ENCODE data around the gene DGKQ. TPM values are rescaled to one million over a fixed set of nuclear protein-coding genes. Genes with fewer than 3 reads are reported as not detected.

Gene DGKQ
- total RNA-seq, 6 experiments from 2014 or later = 4.6 to 10.5 (median 5.7) TPM

GRCh38 chr4:931194-931959 is 42.0 kb downstream of the DGKQ start:
- Histone ChIP-seq H3K27ac (peak overlapping the region; percentile 63 to 87 (median 87)), H3K4me3 (peak overlapping the region; percentile 96 to 100 (median 98)), H3K4me1 (peaks cover 0 to 28% (median 9%) of the 10 kb centered on the region in 4 donors), H3K36me3 (no peaks in the 10 kb centered on the region), H3K27me3 (no peaks in the 10 kb centered on the region), H3K9me3 (no peaks in the 10 kb centered on the region)
- intact Hi-C loops (cut with DNase I) = loop anchor here in 1 of 2 donors (5.0 kb wide), 1 partner anchor 41 kb away; the partner anchor contains the start of gene DGKQ
- ATAC-seq (peak; percentile 19 to 31 (median 26)), DNase-seq (peak in 2 of 3 donors; percentile 39 to 58)
- TF ChIP-seq CTCF (IDR thresholded peaks at IDR 0.05) = no peak
- no peak for TF ChIP-seq POLR2A (IDR thresholded peaks at IDR 0.05)
- WGBS (ENCODE audit: insufficient coverage, low coverage, low lambda C conversion rate, missing lambda C conversion rate) = 0% methylated on average over 8 of the region's 31 CpGs

GRCh38 chr4:930827-931193 is 42.6 kb downstream of the DGKQ start:
- Histone ChIP-seq H3K4me3 (peak overlapping the region; percentile 96 to 100 (median 98)), H3K4me1 (peaks cover 0 to 28% (median 9%) of the 10 kb centered on the region in 4 donors), H3K27me3 (no peaks in the 10 kb centered on the region), H3K9me3 (no peaks in the 10 kb centered on the region), H3K27ac (no peak overlapping the region), H3K36me3 (no peaks in the 10 kb centered on the region)
- DNase-seq (peak in 1 of 3 donors; percentile 38), ATAC-seq (no peak)
- intact Hi-C loops (cut with DNase I) = loop anchor here in 1 of 2 donors (5.0 kb wide), 1 partner anchor 41 kb away; the partner anchor contains the start of gene DGKQ
- WGBS (ENCODE audit: insufficient coverage, low coverage, low lambda C conversion rate, missing lambda C conversion rate) = 52% methylated on average over 6 of the region's 7 CpGs
- TF ChIP-seq CTCF (IDR thresholded peaks at IDR 0.05) (no peak), POLR2A (IDR thresholded peaks at IDR 0.05) (no peak)

- WGBS (ENCODE audit: insufficient coverage, low coverage, low lambda C conversion rate, missing lambda C conversion rate) = 7% methylated on average over 3 of the region's 3 CpGs
These were observed 43.3 kb downstream of the DGKQ start for GRCh38 chr4:930028-930551.

More at GRCh38 chr4:930028-930551, 43.3 kb downstream of the DGKQ start:
- DNase-seq (peak in 1 of 3 donors; percentile 37), ATAC-seq (no peak)
- no peak overlapping the region for H3K4me3 ChIP-seq
- no peaks in the 10 kb centered on the region for H3K36me3 ChIP-seq
- H3K4me1 ChIP-seq = peaks cover 0 to 28% (median 9%) of the 10 kb centered on the region in 4 donors
- H3K9me3 ChIP-seq = no peaks in the 10 kb centered on the region
- intact Hi-C loops (cut with DNase I) = loop anchor here in 1 of 2 donors (5.0 kb wide), 1 partner anchor 42 kb away; the partner anchor contains the start of gene DGKQ
- H3K27me3 ChIP-seq = no peaks in the 10 kb centered on the region
- H3K27ac ChIP-seq = no peak overlapping the region
- TF ChIP-seq CTCF (IDR thresholded peaks at IDR 0.05) (no peak), POLR2A (IDR thresholded peaks at IDR 0.05) (no peak)
